K562 (cell line): ENCODE measurements around the gene MCRS1. TPM values are rescaled to one million over a fixed set of nuclear protein-coding genes. Genes with fewer than 3 reads are reported as not detected.
A peak's percentile ranks its signal among the peaks of the same experiment; 100 is the strongest.

Source experiments
- ATAC-seq: fragments of 200-7000 bp; cut with Tn5 transposase; 3 replicates; pipeline ENCODE4 v1.9.1; 2020; ENCODE audit warnings: moderate library complexity
- BruUV-seq: library from RNA; stranded (reverse); fragments of 400-500 nt; replicated peaks from 2 replicates; lab custom pipeline; 2021; lab: Mats Ljungman, UMichigan
- CTCF ChIA-PET: fragments of 300-600 bp; formaldehyde crosslinking; extraction: SDS; loops from one replicate; lab custom pipeline; 2021; ENCODE audit warnings: low intra/inter-chr PET ratio; lab: Yijun Ruan, JAX
- POLR2A ChIA-PET: fragments of 300-600, 350-650 bp; sonication (Branson Sonifier 250); formaldehyde crosslinking; extraction: SDS; loops from one replicate; lab custom pipeline; 2021; ENCODE audit warnings: antibody characterized with exemption, inconsistent platforms; lab: Yijun Ruan, JAX
- DNase-seq, 4 experiments: peaks; one replicate each; pipeline versions ENCODE4 v3.0.0 to v3.0.0-alpha.2; 2011 to 2018; ENCODE audit warnings: low spot score in 3 of 4, mixed read lengths in 3 of 4; ENCODE audit errors: extremely low read depth in 1 of 4
- FAIRE-seq: peaks from 2 replicates; lab custom pipeline; 2011; peaks lifted over from hg19 to GRCh38; lab: Jason Lieb, UNC
- H2AFZ ChIP-seq: 2 replicates; pipeline ENCODE4 v1.6.0; 2011; ENCODE audit warnings: low read depth, low read length, control low read depth, inconsistent platforms
- H3K27ac ChIP-seq: fragments of 200-600 bp; 3 replicates; pipeline ENCODE4 v1.8.0; 2011; ENCODE audit warnings: low read depth, mild to moderate bottlenecking, control low read depth, inconsistent platforms, low read length, moderate library complexity, mixed read lengths; ENCODE audit errors: extremely low read depth
- H3K27me3 ChIP-seq, 2 experiments: fragments of 300-600 bp in 1 of 2; 2 replicates in 1 of 2; 3 replicates in 1 of 2; pipeline versions ENCODE4 v1.6.0 to v1.8.0; 2011; ENCODE audit warnings: inconsistent platforms in 2 of 2, low read length in 2 of 2, mild to moderate bottlenecking in 1 of 2, mixed read lengths in 1 of 2, moderate library complexity in 1 of 2; ENCODE audit not compliant: control insufficient read depth in 2 of 2, insufficient read depth in 2 of 2
- H3K36me3 ChIP-seq: fragments of 300-600 bp; 3 replicates; pipeline ENCODE4 v1.8.0; 2011; ENCODE audit warnings: mild to moderate bottlenecking, low read length, inconsistent platforms; ENCODE audit not compliant: control insufficient read depth, insufficient read depth
- H3K4me1 ChIP-seq, 2 experiments: fragments of 200-600 bp in 1 of 2; replicated peaks in 1 of 2; 2 replicates in 1 of 2; 3 replicates in 1 of 2; pipeline versions ENCODE4 v1.5.1 to v1.8.0; 2011; ENCODE audit warnings: inconsistent platforms in 2 of 2, low read length in 2 of 2, mild to moderate bottlenecking in 1 of 2, mixed read lengths in 1 of 2, moderate library complexity in 1 of 2; ENCODE audit not compliant: control insufficient read depth in 2 of 2, insufficient read depth in 2 of 2
- H3K4me2 ChIP-seq: 2 replicates; pipeline ENCODE4 v1.6.1; 2011; ENCODE audit warnings: low read length, control low read depth, inconsistent platforms, mixed read lengths; ENCODE audit not compliant: insufficient read depth
- H3K4me3 ChIP-seq: fragments of 200-600 bp; sonication (generic), shearing (Covaris generic); 2 replicates; pipeline ENCODE4 v1.5.1; 2016; ENCODE audit warnings: control low read depth, inconsistent platforms
- H3K79me2 ChIP-seq: fragments of 200-600 bp; 3 replicates; pipeline ENCODE4 v1.8.0; 2011; ENCODE audit warnings: low read length, inconsistent platforms; ENCODE audit not compliant: control insufficient read depth, insufficient read depth
- H3K9ac ChIP-seq, 2 experiments: 2 replicates each; pipeline versions ENCODE4 v1.6.0 to v1.6.1; 2011; ENCODE audit warnings: low read depth in 2 of 2, low read length in 2 of 2, control low read depth in 1 of 2, inconsistent platforms in 1 of 2, mild to moderate bottlenecking in 1 of 2, mixed read lengths in 1 of 2; ENCODE audit not compliant: insufficient read depth in 1 of 2
- H3K9me1 ChIP-seq: one replicate; pipeline ENCODE4 v1.6.0; 2011; ENCODE audit warnings: inconsistent platforms, mild to moderate bottlenecking, low read length, moderate library complexity; ENCODE audit not compliant: control insufficient read depth, insufficient read depth
- H3K9me3 ChIP-seq: replicated peaks from 2 replicates; pipeline ENCODE4 v1.5.1; 2011; ENCODE audit warnings: low read depth, low read length, inconsistent platforms; ENCODE audit not compliant: control insufficient read depth, insufficient read depth
- H4K20me1 ChIP-seq: replicated peaks from 2 replicates; pipeline ENCODE4 v1.6.1; 2011; ENCODE audit warnings: low read length, inconsistent platforms, mixed read lengths; ENCODE audit not compliant: control insufficient read depth, insufficient read depth
- ARNT ChIP-seq, 2 experiments: fragments of 450-650 bp; IDR thresholded peaks; 2 replicates each; pipeline ENCODE4 v1.6.1; 2016; ENCODE audit warnings: mild to moderate bottlenecking in 1 of 2
- CBX8 ChIP-seq: fragments of 200-600 bp; sonication (generic); IDR thresholded peaks from 2 replicates; pipeline ENCODE4 v1.6.1; 2012; ENCODE audit warnings: borderline replicate concordance, mixed run types, low read depth, mild to moderate bottlenecking, moderate library complexity, mixed read lengths, low read length, control low read depth, inconsistent platforms; ENCODE audit not compliant: poor library complexity, severe bottlenecking; ENCODE audit errors: extremely low read depth
- CHD4 ChIP-seq: fragments of 200-600 bp; sonication (generic); IDR thresholded peaks from 3 replicates; pipeline ENCODE4 v1.6.1; 2012; ENCODE audit warnings: low read depth, mild to moderate bottlenecking, mixed read lengths, low read length, inconsistent platforms; ENCODE audit not compliant: insufficient read depth, insufficient replicate concordance, poor library complexity, severe bottlenecking
- COPS2 ChIP-seq: fragments of 450-650 bp; conservative IDR thresholded peaks from 2 replicates; pipeline ENCODE4 v1.6.1; 2016; ENCODE audit warnings: mild to moderate bottlenecking, moderate library complexity
- DEAF1 ChIP-seq: fragments of 450-650 bp; formaldehyde crosslinking; IDR thresholded peaks from 2 replicates; pipeline ENCODE4 v1.4.0; 2020; ENCODE audit warnings: mild to moderate bottlenecking, moderate library complexity
- GABPB2 ChIP-seq: fragments of 250-450 bp; sonication (Bioruptor Pico); conservative IDR thresholded peaks from 2 replicates; pipeline ENCODE4 v1.5.1; 2021; ENCODE audit warnings: mild to moderate bottlenecking
- HDAC8 ChIP-seq: fragments of 450-650 bp; IDR thresholded peaks from 2 replicates; pipeline ENCODE4 v1.6.1; 2016; ENCODE audit warnings: mild to moderate bottlenecking, missing genetic modification characterization, moderate library complexity, missing compliant biosample characterization
- KDM5B ChIP-seq: fragments of 200-600 bp; sonication (generic); IDR thresholded peaks from 2 replicates; pipeline ENCODE4 v1.6.1; 2012; ENCODE audit warnings: low read depth, mild to moderate bottlenecking, moderate library complexity, low read length, control low read depth, inconsistent platforms; ENCODE audit not compliant: insufficient replicate concordance
- MLLT1 ChIP-seq, 2 experiments: fragments of 450-650 bp; IDR thresholded peaks; 2 replicates each; pipeline ENCODE4 v1.6.1; 2016
- SIN3A ChIP-seq, 2 experiments: fragments of 150-350 bp in 1 of 2; IDR thresholded peaks; 2 replicates each; pipeline ENCODE4 v1.6.1; 2011 to 2016; ENCODE audit warnings: borderline replicate concordance in 2 of 2, low read depth in 2 of 2, low read length in 2 of 2, mild to moderate bottlenecking in 2 of 2, moderate library complexity in 2 of 2; ENCODE audit not compliant: control insufficient read depth in 1 of 2
- SMARCE1 ChIP-seq: fragments of 450-650 bp; IDR thresholded peaks from 2 replicates; pipeline ENCODE4 v1.7.1; 2016; ENCODE audit warnings: mild to moderate bottlenecking
- XRCC4 ChIP-seq: IDR thresholded peaks from one replicate; pipeline ENCODE4 v1.6.1; 2011; ENCODE audit not compliant: insufficient read depth, insufficient read length; ENCODE audit errors: extremely low read depth
- ZBTB1 ChIP-seq: sonication (generic); formaldehyde crosslinking; IDR thresholded peaks from 2 replicates; pipeline ENCODE4 v1.8.1; 2023; ENCODE audit warnings: missing genetic modification reagents, low read depth, mild to moderate bottlenecking, borderline replicate concordance
- ZBTB7A ChIP-seq: IDR thresholded peaks from 2 replicates; pipeline ENCODE4 v1.6.1; 2011; ENCODE audit warnings: low read depth, mild to moderate bottlenecking, low read length, moderate library complexity, borderline replicate concordance; ENCODE audit not compliant: control insufficient read depth
- ZNF408 ChIP-seq: fragments of 250-450 bp; sonication (Bioruptor Pico); IDR thresholded peaks from 2 replicates; pipeline ENCODE4 v1.4.0; 2020; ENCODE audit warnings: low read depth, mild to moderate bottlenecking, moderate library complexity
- ZNF431 ChIP-seq: sonication (generic); formaldehyde crosslinking; IDR thresholded peaks from 2 replicates; pipeline ENCODE4 v1.8.0; 2022; ENCODE audit warnings: mild to moderate bottlenecking, missing genetic modification reagents
- WGBS: fragments of 100-300 bp; shearing (Covaris generic); methylation state at CpG from one replicate; pipeline ENCODE4 v1.1.6; 2016; ENCODE audit warnings: low coverage, mixed read lengths; ENCODE audit not compliant: insufficient coverage; ENCODE audit errors: missing lambda C conversion rate; 5-methylcytosine and 5-hydroxymethylcytosine counted together
- in situ Hi-C: fragments of 300-500 bp; cut with MboI; formaldehyde crosslinking; loops from 4 replicates; pipeline ENCODE4 v1.15.0; 2018; ENCODE audit warnings: inconsistent platforms, mixed read lengths
- intact Hi-C: fragments of 100-400 bp; cut with micrococcal nuclease; formaldehyde crosslinking; loops from 2 replicates; pipeline ENCODE4 v1.14.2; 2022
- polyA plus RNA-seq, 8 experiments: library from polyadenylated mRNA; depleted of rRNA in 4 of 8; stranded (reverse) in 5 of 8; unstranded in 3 of 8; fragments of >200 nt; fragmentation: Nextera tagmentation in 2 of 8; fragmentation: Illumina TruSeq in 1 of 8; extraction: Ambion mirVana in 2 of 8; extraction: Trizol in 1 of 8; gene quantifications; 2 replicates each; pipeline versions ENCODE4 v1.2.1 to v1.2.3, GENCODE V29; 2011 to 2014; ENCODE audit warnings: inconsistent platforms in 1 of 8, missing spikeins in 1 of 8
- total RNA-seq, 7 experiments: library from RNA; depleted of rRNA in 6 of 7; stranded (reverse); fragments of >200 nt in 6 of 7; fragmentation: Illumina TruSeq in 2 of 7; extraction: Trizol in 2 of 7; gene quantifications; 2 replicates each; pipeline versions ENCODE4 v1.2.1 to v1.2.3, GENCODE V29; 2011 to 2021; ENCODE audit warnings: low replicate concordance in 1 of 7

MCRS1 gene
- total and polyA plus RNA-seq, 9 of the 15 experiments (the other 6 are each of a cell fraction or from before 2014, with no cell fraction given): 50.0 to 100 (median 73.2) TPM

DNA sequence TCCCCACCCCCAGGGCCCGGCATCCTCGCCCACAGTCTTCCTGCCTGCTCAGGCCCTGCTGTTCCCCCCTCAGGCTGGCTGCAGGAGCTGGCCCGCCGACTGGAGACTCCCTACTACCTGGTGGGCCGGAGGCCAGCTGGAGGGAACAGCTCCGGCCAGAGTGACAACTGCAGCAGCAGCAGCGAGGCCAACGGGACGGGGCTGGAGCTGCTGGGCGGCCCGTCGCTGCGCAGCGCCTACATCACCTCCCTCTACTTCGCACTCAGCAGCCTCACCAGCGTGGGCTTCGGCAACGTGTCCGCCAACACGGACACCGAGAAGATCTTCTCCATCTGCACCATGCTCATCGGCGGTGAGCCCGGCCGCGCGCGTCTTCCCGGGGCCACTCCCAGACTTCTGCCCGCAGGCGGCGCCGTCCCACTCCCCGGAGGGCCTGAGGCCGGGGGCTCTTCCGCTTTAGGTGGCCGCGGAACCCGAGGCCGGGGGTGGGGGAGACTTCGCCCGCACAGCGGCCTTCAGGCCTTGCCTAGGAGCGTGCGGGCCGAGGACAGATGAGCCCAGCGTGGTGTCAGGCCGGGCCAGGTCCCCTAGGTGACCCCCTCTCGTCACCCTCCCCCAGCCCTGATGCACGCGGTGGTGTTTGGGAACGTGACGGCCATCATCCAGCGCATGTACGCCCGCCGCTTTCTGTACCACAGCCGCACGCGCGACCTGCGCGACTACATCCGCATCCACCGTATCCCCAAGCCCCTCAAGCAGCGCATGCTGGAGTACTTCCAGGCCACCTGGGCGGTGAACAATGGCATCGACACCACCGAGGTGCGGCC lies 18.9 kb downstream of the MCRS1 start (continued):
- peak; percentile 67; the same call in 1 of the 2 replicates for TF ChIP-seq ZBTB7A
- TF ChIP-seq SMARCE1: no peak
- no peak for TF ChIP-seq COPS2
- TF ChIP-seq DEAF1: no peak
- TF ChIP-seq XRCC4: no peak

- DNase-seq: no peak
- TF ChIP-seq ZNF408 (no peak), HDAC8 (tag) (no peak), ZBTB1 (CRISPR knock-in tag) (no peak), KDM5B (no peak), SIN3A (IDR thresholded peaks at IDR 0.05; ENCODE audit: borderline replicate concordance in 2 of 2, control insufficient read depth in 1 of 2, low read depth in 2 of 2, low read length in 2 of 2) (no peak), ARNT (IDR thresholded peaks at IDR 0.05) (no peak), ZNF431 (CRISPR knock-in tag) (no peak), CBX8 (no peak), GABPB2 (CRISPR knock-in tag) (no peak), MLLT1 (IDR thresholded peaks at IDR 0.05) (no peak), CHD4 (no peak)
- TF ChIP-seq, all 486 proteins: peak for 0
- peaks cover 3% of the 10 kb centered on the region for H3K9me1 ChIP-seq
- H3K9ac ChIP-seq: peak overlapping the region in 1 of 2 experiments; percentile 65; a peak in 2 of 4 replicates
- no peak overlapping the region for H3K4me3 ChIP-seq
- H4K20me1 ChIP-seq: 0 out of 2 replicates have a peak, but pooled peaks cover 3% of the 10 kb centered on the region
- no peak overlapping the region for H2AFZ ChIP-seq
- in situ Hi-C loops (no loop called here), intact Hi-C loops (no loop called here)
- no peaks in the 10 kb centered on the region for H3K79me2 ChIP-seq
- peaks cover 0 to 17% of the 10 kb centered on the region in 2 experiments; a peak in 3 of 5 replicates for H3K4me1 ChIP-seq
- ChIA-PET CTCF (no interaction called here), POLR2A (interaction anchor here (0.7 kb wide), 1 partner anchor 16 kb away, joined by 4 read pairs; no protein-coding TSS in a partner anchor)
- 35% methylated on average over 7 of the region's 8 CpGs for WGBS
- H3K27me3 ChIP-seq: peaks cover 13 to 58% of the 10 kb centered on the region in 2 experiments; a peak in 4 of 5 replicates
- H3K27ac ChIP-seq: no peak overlapping the region
- H3K36me3 ChIP-seq: no peaks in the 10 kb centered on the region
- peak overlapping the region; percentile 58; the same call in 1 of the 2 replicates for H3K4me2 ChIP-seq
- no peaks in the 10 kb centered on the region for H3K9me3 ChIP-seq
- ATAC-seq (no peak), FAIRE-seq (no peak)
- no TSS peak for BruUV-seq
Measured at GRCh38 chr12:49548481-49548821, 19.5 kb downstream of the MCRS1 start.
